Sigmoid colon (tissue), 4 donors: ENCODE results near the gene RAPGEF2.

ENCODE experiments used
- CTCF ChIP-seq, 4 experiments: fragments of 450-650 bp in 3 of 4; fragments of 200-600 bp in 1 of 4; IDR thresholded peaks; one replicate each; pipeline ENCODE4 v1.5.1; 2016 to 2019; ENCODE audit warnings: antibody characterized with exemption in 4 of 4, mild to moderate bottlenecking in 3 of 4, moderate library complexity in 2 of 4
- EP300 ChIP-seq, 4 donors: sonication (generic); formaldehyde crosslinking; IDR thresholded peaks; one replicate each; pipeline ENCODE4 v1.6.1; 2017; ENCODE audit warnings: antibody characterized with exemption in 4 of 4
- POLR2A ChIP-seq, 2 donors: fragments of 450-650 bp; IDR thresholded peaks; one replicate each; pipeline ENCODE4 v1.6.1; 2016; ENCODE audit warnings: antibody characterized with exemption in 2 of 2, mild to moderate bottlenecking in 2 of 2, moderate library complexity in 2 of 2

GRCh38 chr4:159097144-159097543 lies 5.7 kb upstream of the RAPGEF2 start:
- no peak for TF ChIP-seq CTCF (IDR thresholded peaks at IDR 0.05)
- TF ChIP-seq EP300 (IDR thresholded peaks at IDR 0.05): no peak
- TF ChIP-seq POLR2A (IDR thresholded peaks at IDR 0.05): no peak
